SK-N-SH (cell line): Measurements from ENCODE around the gene PRKCQ. TPM values are rescaled to one million over a fixed set of nuclear protein-coding genes. Genes with fewer than 3 reads are reported as not detected.

Experiments used
- CTCF ChIA-PET: fragments of 300-600, 350-600 bp; formaldehyde crosslinking; extraction: SDS; loops from one replicate; lab custom pipeline; 2021; lab: Yijun Ruan, JAX
- POLR2A ChIA-PET: fragments of 350-600 bp; sonication (Branson Sonifier 250); formaldehyde crosslinking; extraction: SDS; loops from one replicate; lab custom pipeline; 2020; ENCODE audit warnings: antibody characterized with exemption, inconsistent platforms; lab: Yijun Ruan, JAX
- DNase-seq: peaks from one replicate; pipeline ENCODE4 v3.0.0; 2012
- H2AFZ ChIP-seq: fragments of 200-600 bp; sonication (generic); 2 replicates; pipeline ENCODE4 v1.8.1; 2016; ENCODE audit warnings: antibody characterized with exemption, mild to moderate bottlenecking, low read depth
- H3F3A ChIP-seq: fragments of 200-600 bp; sonication (generic); replicated peaks from 2 replicates; pipeline ENCODE3; 2016; ENCODE audit warnings: antibody characterized with exemption, mild to moderate bottlenecking; ENCODE audit not compliant: insufficient read depth
- H3K27ac ChIP-seq, 2 experiments: fragments of 200-500 bp in 1 of 2; fragments of 200-600 bp in 1 of 2; sonication (Bioruptor generic) in 1 of 2; sonication (generic), shearing (Covaris generic) in 1 of 2; 2 replicates each; pipeline versions ENCODE4 v1.5.1 to v1.6.1; 2014 to 2016; ENCODE audit warnings: low read depth in 2 of 2, inconsistent platforms in 1 of 2, low read length in 1 of 2, mild to moderate bottlenecking in 1 of 2, mixed read lengths in 1 of 2
- H3K27me3 ChIP-seq: fragments of 200-600 bp; sonication (generic), shearing (Covaris generic); 2 replicates; pipeline ENCODE4 v1.6.1; 2016; ENCODE audit warnings: mixed run types; ENCODE audit not compliant: insufficient read depth
- H3K36me3 ChIP-seq, 2 experiments: fragments of 200-500 bp in 1 of 2; fragments of 200-600 bp in 1 of 2; sonication (Bioruptor generic) in 1 of 2; sonication (generic) in 1 of 2; replicated peaks in 1 of 2; 2 replicates each; pipeline versions ENCODE3 to v1.5.1; 2014 to 2016; ENCODE audit warnings: low read length in 1 of 2, mild to moderate bottlenecking in 1 of 2; ENCODE audit not compliant: insufficient read depth in 2 of 2, control insufficient read depth in 1 of 2
- H3K4me1 ChIP-seq, 2 experiments: fragments of 200-500 bp in 1 of 2; fragments of 200-600 bp in 1 of 2; sonication (Bioruptor generic) in 1 of 2; sonication (generic), shearing (Covaris generic) in 1 of 2; 2 replicates each; pipeline versions ENCODE4 v1.5.1 to v1.6.1; 2014 to 2016; ENCODE audit warnings: low read depth in 1 of 2, low read length in 1 of 2, mixed run types in 1 of 2; ENCODE audit not compliant: insufficient read depth in 2 of 2, control insufficient read depth in 1 of 2
- H3K4me2 ChIP-seq: fragments of 200-600 bp; sonication (generic), shearing (Covaris generic); 2 replicates; pipeline ENCODE4 v1.6.1; 2017; ENCODE audit warnings: mixed run types
- H3K4me3 ChIP-seq, 2 experiments: fragments of 200-500 bp in 1 of 2; fragments of 200-600 bp in 1 of 2; sonication (Bioruptor generic) in 1 of 2; sonication (generic), shearing (Covaris generic) in 1 of 2; 2 replicates each; pipeline versions ENCODE4 v1.5.1 to v1.8.1; 2014 to 2016; ENCODE audit warnings: low read depth in 2 of 2, inconsistent platforms in 1 of 2, low read length in 1 of 2, mild to moderate bottlenecking in 1 of 2, mixed read lengths in 1 of 2, moderate library complexity in 1 of 2
- H3K79me2 ChIP-seq: fragments of 200-600 bp; sonication (generic); 2 replicates; pipeline ENCODE4 v1.8.1; 2017; ENCODE audit warnings: mild to moderate bottlenecking; ENCODE audit not compliant: insufficient read depth
- H3K9ac ChIP-seq: fragments of 200-600 bp; sonication (generic); 2 replicates; pipeline ENCODE4 v1.6.1; 2017; ENCODE audit warnings: mixed run types
- H3K9me2 ChIP-seq: fragments of 200-600 bp; sonication (generic); 2 replicates; pipeline ENCODE4 v1.6.1; 2017; ENCODE audit warnings: mixed run types
- H3K9me3 ChIP-seq: fragments of 200-600 bp; sonication (generic); 2 replicates; pipeline ENCODE4 v1.6.1; 2017; ENCODE audit warnings: mixed run types, mild to moderate bottlenecking, moderate library complexity
- H4K20me1 ChIP-seq: fragments of 200-600 bp; sonication (generic); 2 replicates; pipeline ENCODE4 v1.6.1; 2017; ENCODE audit warnings: mild to moderate bottlenecking, mixed run types; ENCODE audit not compliant: insufficient read depth
- CHD2 ChIP-seq: fragments of 150-350 bp; IDR thresholded peaks from 2 replicates; pipeline ENCODE4 v1.6.1; 2018; ENCODE audit warnings: low read length; ENCODE audit not compliant: partially characterized antibody
- ELF1 ChIP-seq: IDR thresholded peaks from 2 replicates; pipeline ENCODE4 v1.4.0; 2012
- FOXJ3 ChIP-seq: sonication (generic); formaldehyde crosslinking; IDR thresholded peaks from 2 replicates; pipeline ENCODE4 v1.5.1; 2020; ENCODE audit warnings: mild to moderate bottlenecking, missing genetic modification reagents
- GATA2 ChIP-seq: sonication (generic); formaldehyde crosslinking; IDR thresholded peaks from 2 replicates; pipeline ENCODE4 v1.5.0; 2020; ENCODE audit warnings: mild to moderate bottlenecking, missing genetic modification reagents
- NFIC ChIP-seq: IDR thresholded peaks from 2 replicates; pipeline ENCODE4 v1.4.0; 2012; ENCODE audit warnings: borderline replicate concordance
- NRF1 ChIP-seq: IDR thresholded peaks from 2 replicates; pipeline ENCODE4 v1.6.1; 2012; ENCODE audit warnings: low read depth, mild to moderate bottlenecking, low read length
- PBX3 ChIP-seq: IDR thresholded peaks from 2 replicates; pipeline ENCODE4; 2012
- RCOR1 ChIP-seq: fragments of 150-350 bp; IDR thresholded peaks from 2 replicates; pipeline ENCODE4 v1.6.1; 2017; ENCODE audit warnings: antibody characterized with exemption, low read length
- REST ChIP-seq: IDR thresholded peaks from 2 replicates; pipeline ENCODE4 v1.6.1; 2012; ENCODE audit warnings: mild to moderate bottlenecking, low read depth, low read length, moderate library complexity
- RFX5 ChIP-seq: IDR thresholded peaks from 2 replicates; pipeline ENCODE4 v1.6.1; 2012; ENCODE audit warnings: mild to moderate bottlenecking, improper control_type of control experiment, low read length
- WGBS: methylation state at CpG from one replicate; pipeline ENCODE4 v1.1.6; 2017; ENCODE audit warnings: low lambda C conversion rate; 5-methylcytosine and 5-hydroxymethylcytosine counted together
- polyA plus RNA-seq, 3 experiments: library from polyadenylated mRNA; depleted of rRNA; stranded (reverse); fragments of >200 nt; gene quantifications; 2 replicates each; pipeline ENCODE4 v1.2.3, GENCODE V29; 2012

PRKCQ gene
- polyA plus RNA-seq, 1 of the 3 experiments (the other 2 are of a cell fraction), result 0.18 TPM

- WGBS, result 28% methylated on average over 4 of the region's 4 CpGs
- CTCF ChIA-PET, result no interaction called here
- POLR2A ChIA-PET, result no interaction called here
- Histone ChIP-seq H3K4me2 (no peak overlapping the region), H3K9me3 (no peaks in the 10 kb centered on the region), H3K27ac (no peak overlapping the region), H3K27me3 (no peaks in the 10 kb centered on the region), H4K20me1 (no peaks in the 10 kb centered on the region), H3F3A (no peaks in the 10 kb centered on the region), H3K9ac (no peak overlapping the region), H3K36me3 (no peaks in the 10 kb centered on the region), H3K4me1 (no peaks in the 10 kb centered on the region), H3K79me2 (no peaks in the 10 kb centered on the region), H3K4me3 (no peak overlapping the region), H2AFZ (no peak overlapping the region), H3K9me2 (no peaks in the 10 kb centered on the region)
- DNase-seq, result no peak
- TF ChIP-seq ELF1, result no peak
- no peak for TF ChIP-seq NFIC
Observed at GRCh38 chr10:6615971-6616370, 35.9 kb upstream of the PRKCQ start.

GRCh38 chr10:6612371-6612770 is 32.3 kb upstream of the PRKCQ start:
- TF ChIP-seq CHD2 (no peak), PBX3 (no peak), ELF1 (no peak), RFX5 (no peak), RCOR1 (no peak), NRF1 (no peak), REST (no peak), FOXJ3 (CRISPR knock-in tag) (no peak), GATA2 (CRISPR knock-in tag) (no peak)
- WGBS, result 5% methylated on average over 2 of the region's 2 CpGs

More at GRCh38 chr10:6612371-6612770, 32.3 kb upstream of the PRKCQ start:
- Histone ChIP-seq H3K4me1 (no peaks in the 10 kb centered on the region), H2AFZ (no peak overlapping the region), H3K36me3 (no peaks in the 10 kb centered on the region), H3K9me3 (no peaks in the 10 kb centered on the region), H3K27me3 (no peaks in the 10 kb centered on the region), H3K27ac (no peak overlapping the region), H3K79me2 (no peaks in the 10 kb centered on the region), H3K4me2 (no peak overlapping the region), H3K9ac (no peak overlapping the region), H3K9me2 (no peaks in the 10 kb centered on the region), H3K4me3 (no peak overlapping the region), H4K20me1 (no peaks in the 10 kb centered on the region), H3F3A (no peaks in the 10 kb centered on the region)
- CTCF ChIA-PET, result no interaction called here
- POLR2A ChIA-PET, result no interaction called here
- no peak for DNase-seq
